Measurements from ENCODE around the gene GATC.
A peak's percentile ranks its signal among the peaks of the same experiment; 100 is the strongest.
"Not testable (repeated sequence)": the region's sequence is repeated elsewhere in the genome, so short reads cannot be mapped to it uniquely, and the experiment has no call there.

GATC gene

GRCh38 chr12:120447992-120448391 lies 1.7 kb downstream of the GATC start:
- no peak overlapping the region for H3K4me3 ChIP-seq (ENCODE audit: low read depth, low read length)
- no peak for DNase-seq (ENCODE audit: low read depth)

GRCh38 chr12:120452524-120452923 lies 6.3 kb downstream of the GATC start:
- DNase-seq (ENCODE audit: low read depth); H3K4me3 ChIP-seq (ENCODE audit: low read depth, low read length): not testable (repeated sequence)

More at GRCh38 chr12:120447992-120448391, 1.7 kb downstream of the GATC start:
- no peak for TF ChIP-seq CTCF (IDR thresholded peaks at IDR 0.05; ENCODE audit: insufficient read depth, low read depth, low read length, missing control alignments)

GRCh38 chr12:120453060-120453750 lies 7.0 kb downstream of the GATC start:
- no peak for DNase-seq (ENCODE audit: low read depth)

GRCh38 chr12:120453977-120454376 lies 7.7 kb downstream of the GATC start:
- TF ChIP-seq CTCF (IDR thresholded peaks at IDR 0.05; ENCODE audit: insufficient read depth, low read depth, low read length, missing control alignments) = peak; percentile 65
- DNase-seq (ENCODE audit: low read depth) = peak; percentile 52
- no peak overlapping the region for H3K4me3 ChIP-seq (ENCODE audit: low read depth, low read length)

More at GRCh38 chr12:120453060-120453750, 7.0 kb downstream of the GATC start:
- H3K4me3 ChIP-seq (ENCODE audit: low read depth, low read length) = no peak overlapping the region
- no peak for TF ChIP-seq CTCF (IDR thresholded peaks at IDR 0.05; ENCODE audit: insufficient read depth, low read depth, low read length, missing control alignments)

- DNase-seq (ENCODE audit: low read depth) = no peak
- TF ChIP-seq CTCF (IDR thresholded peaks at IDR 0.05; ENCODE audit: insufficient read depth, low read depth, low read length, missing control alignments) = no peak
- no peak overlapping the region for H3K4me3 ChIP-seq (ENCODE audit: low read depth, low read length)
Observed at GRCh38 chr12:120455302-120455701, 9.1 kb downstream of the GATC start.

GRCh38 chr12:120457133-120457532 lies 10.9 kb downstream of the GATC start:
- peak; percentile 45 for DNase-seq (ENCODE audit: low read depth)
- peak; percentile 38 for TF ChIP-seq CTCF (IDR thresholded peaks at IDR 0.05; ENCODE audit: insufficient read depth, low read depth, low read length, missing control alignments)

GRCh38 chr12:120460157-120460556 lies 13.9 kb downstream of the GATC start:
- no peak overlapping the region for H3K4me3 ChIP-seq (ENCODE audit: low read depth, low read length)
- TF ChIP-seq CTCF (IDR thresholded peaks at IDR 0.05; ENCODE audit: insufficient read depth, low read depth, low read length, missing control alignments) = no peak
- no peak for DNase-seq (ENCODE audit: low read depth)

More at GRCh38 chr12:120457133-120457532, 10.9 kb downstream of the GATC start:
- H3K4me3 ChIP-seq (ENCODE audit: low read depth, low read length) = no peak overlapping the region

Data from GM12865 (cell line).